Stimulated activated CD4-positive, alpha-beta T cell treated with anti-CD3 and anti-CD28 coated beads, TNF-alpha, amount 100 ng/mL, for 4 hours (primary cell): ENCODE results near the gene ROBO1.

Experiments used
- DNase-seq, 3 experiments: peaks; one replicate each; pipeline ENCODE4 v3.0.0-alpha.2; 2020; ENCODE audit warnings: low read depth in 3 of 3

Gene ROBO1

DNA sequence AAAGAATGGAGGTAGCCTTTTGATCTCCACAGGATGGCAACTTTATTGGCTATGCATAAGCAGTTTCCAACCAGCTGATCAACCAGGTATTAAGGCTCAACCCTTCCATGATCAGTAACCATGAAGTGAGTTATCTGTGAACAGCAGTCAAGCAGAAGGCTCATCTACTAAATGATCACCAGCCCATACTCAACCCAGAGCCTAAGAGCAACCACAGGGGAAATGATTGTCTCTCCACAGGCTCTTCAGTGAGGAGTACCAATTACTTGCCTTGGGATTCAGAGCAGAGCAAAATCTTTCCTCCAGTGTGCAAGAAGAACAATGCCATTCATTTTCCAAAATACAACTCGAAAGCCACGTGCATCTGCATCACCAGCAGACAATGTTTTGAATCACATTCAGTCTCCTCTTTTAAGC lies 754.8 kb downstream of the ROBO1 start:
- DNase-seq = no peak

DNA sequence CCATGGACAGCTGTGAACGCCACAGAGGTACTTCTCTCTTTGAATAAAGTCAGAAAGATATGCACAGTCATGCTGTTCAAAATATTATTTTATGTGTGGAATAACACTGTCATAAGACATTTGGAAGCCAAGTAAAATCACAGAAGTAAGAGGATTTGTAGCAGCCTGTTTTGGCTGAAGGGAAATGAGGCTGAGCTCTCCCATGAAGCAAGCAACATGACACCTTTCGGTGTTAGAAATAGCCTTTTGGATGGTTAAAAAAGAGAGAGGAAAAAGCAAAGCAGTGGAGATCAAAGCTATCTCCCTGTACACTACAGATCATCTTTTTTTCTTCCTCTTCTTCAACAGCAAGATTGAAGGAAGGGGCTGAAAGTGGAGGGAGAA lies 755.3 kb downstream of the ROBO1 start:
- no peak for DNase-seq

DNA sequence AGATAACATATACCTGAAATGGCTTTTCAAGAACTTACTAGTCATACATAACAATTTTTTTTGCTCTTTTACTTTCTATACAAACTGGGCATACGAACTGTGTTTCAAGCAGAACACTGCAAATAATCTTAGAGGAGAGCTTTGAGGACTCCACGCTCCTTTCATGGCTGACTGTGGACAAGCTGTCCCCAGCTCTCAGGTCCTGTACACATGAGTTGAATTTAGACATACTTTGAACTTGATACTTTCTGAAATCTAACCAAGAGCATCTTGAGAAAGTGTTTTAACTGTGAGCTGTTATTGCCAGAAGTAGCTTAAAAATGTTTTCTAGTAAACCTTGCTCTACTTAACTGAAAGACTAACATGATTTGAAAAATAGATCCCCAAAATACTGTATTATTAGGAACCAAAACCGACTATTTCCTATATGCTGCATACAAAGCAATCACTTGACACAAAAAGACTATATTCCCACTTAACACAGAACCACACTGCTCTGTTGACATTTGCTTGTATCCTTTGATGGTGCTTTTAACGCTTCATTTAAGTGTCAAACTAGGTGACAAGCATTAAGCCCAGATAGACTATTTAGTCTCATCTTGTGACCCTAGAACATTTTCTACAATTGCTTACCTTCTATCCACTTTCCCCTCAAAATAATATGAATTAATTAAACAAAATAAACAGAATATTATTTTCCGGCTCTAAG lies 755.8 kb downstream of the ROBO1 start:
- no peak for DNase-seq

DNA sequence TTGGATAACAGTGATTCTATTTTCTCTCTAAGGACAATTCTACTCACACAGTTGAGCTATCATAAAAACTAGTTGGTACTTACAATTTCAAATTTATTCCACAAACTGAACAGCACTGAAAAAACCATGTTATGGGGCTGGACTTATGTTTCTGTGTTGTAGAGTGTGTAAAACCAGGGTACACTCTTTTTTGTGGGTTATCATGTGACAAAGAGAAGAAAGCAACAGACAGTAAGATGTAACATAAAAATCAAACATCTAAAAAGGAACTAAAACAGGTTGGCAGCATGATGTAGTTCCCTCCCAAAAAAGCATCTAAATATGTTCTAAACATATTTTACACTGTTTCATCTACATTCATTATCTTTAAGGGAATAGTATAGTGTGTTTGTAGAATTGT lies 757.9 kb downstream of the ROBO1 start:
- no peak for DNase-seq

DNA sequence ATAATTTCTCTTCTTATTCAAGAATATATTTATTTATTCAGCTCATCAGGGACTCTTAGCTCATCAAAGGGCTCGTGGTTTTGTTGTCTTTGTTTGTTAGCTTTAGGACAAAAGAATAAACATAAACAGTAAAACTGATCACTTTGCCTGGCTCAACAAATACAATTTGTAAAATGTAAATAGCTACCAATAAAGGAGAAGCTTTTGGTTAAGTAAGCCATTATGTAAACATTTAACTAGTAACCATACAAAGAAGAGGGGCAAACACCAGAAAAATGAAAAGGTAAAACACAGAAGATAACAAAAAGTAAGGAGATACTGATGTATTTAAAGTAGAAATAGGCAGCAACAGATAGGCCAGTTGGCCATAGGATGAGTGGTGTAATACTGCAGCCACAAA lies 761.7 kb downstream of the ROBO1 start:
- DNase-seq = no peak

DNA sequence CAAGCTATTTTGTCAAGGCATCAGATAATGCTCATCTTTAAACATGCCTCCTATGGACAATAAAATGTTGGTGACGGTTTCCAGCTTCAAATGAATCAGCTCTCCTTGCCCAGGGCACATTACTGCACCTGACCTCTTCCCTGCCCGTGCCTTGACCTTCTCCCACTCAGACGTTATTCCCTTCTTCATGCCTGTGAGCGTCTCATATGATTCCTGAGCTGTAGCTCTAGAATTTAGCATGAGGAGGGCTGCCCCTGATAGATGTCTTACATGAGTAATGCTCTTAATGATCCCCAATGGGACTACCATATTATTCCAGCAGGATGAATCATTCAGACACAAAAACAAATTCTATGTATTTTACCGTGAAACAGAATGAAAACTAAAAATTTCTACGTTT lies 762.7 kb downstream of the ROBO1 start:
- no peak for DNase-seq

DNA sequence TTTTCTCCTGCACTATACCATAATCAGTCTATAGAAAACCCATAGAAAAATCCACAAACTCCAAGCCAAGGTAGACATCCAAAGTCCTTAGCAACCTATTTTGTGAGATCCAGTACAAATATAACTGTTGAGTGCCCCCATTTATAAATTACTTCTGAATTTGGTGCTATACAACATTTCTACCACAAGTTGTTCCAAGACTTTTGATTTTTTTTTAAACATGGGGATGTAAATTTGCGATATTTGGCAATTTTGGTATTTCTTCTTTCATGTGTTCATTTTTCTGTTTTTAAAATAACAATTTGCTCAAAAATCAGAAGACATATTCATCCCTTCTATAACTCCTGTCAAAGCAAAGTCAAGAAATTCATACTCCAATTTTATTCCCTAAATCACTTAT lies 763.8 kb downstream of the ROBO1 start:
- DNase-seq = no peak

DNA sequence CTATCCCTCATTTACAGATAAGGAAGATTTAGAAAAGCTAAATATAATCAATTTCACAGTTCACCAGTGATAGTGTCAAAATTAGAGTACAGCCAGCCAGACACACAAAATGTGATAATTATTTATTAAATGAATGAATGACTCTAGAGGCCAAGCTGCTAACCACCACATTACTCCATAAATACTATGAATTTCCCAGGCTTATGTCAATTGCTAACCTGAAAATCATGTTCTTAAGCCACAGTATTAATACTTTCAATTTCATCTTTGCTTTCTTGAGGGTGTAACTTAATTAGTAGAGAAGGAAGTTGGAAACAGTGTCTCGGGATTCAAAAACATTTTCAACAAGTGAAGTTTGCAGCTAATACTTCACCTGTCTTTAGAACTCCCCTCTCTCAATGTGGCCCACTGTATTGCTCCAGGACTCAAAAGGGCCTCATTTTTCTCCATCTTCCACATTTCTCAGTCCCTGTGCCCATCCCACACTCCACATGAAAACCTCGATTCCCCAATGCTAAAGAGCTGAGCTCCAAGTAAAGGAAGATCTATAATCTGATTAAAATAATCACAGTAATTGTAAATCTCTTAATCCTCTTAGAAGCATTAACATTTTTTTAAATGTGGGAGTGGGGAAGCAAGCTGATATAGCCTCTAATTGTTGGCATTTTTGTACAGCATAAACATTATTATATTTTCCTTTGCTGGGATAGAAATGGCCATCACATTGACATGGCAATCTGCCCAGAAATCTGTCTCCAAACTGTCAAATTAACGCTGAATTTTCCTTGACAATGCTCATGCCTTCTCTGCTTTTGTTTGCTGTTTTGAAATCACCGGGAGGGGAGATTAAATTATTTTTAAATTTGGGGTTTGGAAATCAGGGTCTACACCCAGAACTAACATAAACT lies 765.1 kb downstream of the ROBO1 start:
- DNase-seq = no peak

DNA sequence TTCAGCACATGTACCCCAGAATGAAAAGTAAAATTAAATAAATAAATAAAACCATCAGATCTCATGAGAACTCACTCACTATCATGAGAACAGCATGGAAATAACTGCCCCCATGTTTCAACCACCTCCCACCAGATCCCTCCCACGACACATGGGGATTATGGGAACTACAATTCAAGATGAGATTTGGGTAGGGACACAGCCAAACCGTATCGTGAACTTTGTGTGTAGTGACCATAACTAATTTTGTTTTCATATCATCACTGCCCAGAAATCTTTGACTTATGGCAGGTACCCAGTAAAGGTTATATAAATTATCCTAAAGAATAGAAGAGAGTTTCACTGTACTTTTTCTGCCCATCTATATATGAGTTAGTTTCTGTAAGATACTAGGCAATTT lies 766.5 kb downstream of the ROBO1 start:
- no peak for DNase-seq

DNA sequence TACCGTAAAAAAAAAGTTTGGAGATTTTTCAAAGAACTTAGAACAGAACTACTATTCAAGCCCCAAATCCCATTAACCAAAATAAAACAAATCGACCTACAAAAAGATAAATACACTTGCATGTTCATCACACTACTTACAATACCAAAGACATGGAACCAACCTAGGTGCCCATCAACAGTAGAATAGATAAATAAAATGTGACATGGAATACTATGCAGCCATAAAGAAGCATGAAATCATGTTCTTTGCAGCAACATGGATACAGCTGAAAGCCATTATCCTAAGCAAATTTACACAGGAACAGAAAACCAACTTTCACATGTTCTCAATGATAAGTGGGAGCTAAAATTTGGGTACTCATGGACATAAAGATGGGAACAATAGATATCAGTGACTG lies 768.7 kb downstream of the ROBO1 start:
- DNase-seq = no peak

DNA sequence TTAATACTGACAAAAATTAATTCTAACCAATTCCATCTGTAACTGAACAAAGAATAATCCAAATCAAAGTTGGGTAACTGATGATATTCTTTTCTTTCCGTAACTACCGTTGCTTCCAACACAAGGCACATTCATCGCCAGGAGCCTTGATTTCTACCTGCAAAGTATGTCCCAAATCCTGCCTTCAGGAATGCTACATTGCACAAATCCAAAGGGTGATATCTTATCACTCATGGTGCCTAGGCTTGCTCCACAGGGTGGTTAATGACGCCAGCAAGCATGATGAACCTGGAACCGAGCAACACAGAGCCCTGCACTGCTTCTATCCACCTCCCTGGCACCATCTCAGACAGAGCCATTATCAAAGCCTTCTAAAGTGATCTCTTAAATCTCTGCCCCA lies 772.7 kb downstream of the ROBO1 start:
- no peak for DNase-seq

DNA sequence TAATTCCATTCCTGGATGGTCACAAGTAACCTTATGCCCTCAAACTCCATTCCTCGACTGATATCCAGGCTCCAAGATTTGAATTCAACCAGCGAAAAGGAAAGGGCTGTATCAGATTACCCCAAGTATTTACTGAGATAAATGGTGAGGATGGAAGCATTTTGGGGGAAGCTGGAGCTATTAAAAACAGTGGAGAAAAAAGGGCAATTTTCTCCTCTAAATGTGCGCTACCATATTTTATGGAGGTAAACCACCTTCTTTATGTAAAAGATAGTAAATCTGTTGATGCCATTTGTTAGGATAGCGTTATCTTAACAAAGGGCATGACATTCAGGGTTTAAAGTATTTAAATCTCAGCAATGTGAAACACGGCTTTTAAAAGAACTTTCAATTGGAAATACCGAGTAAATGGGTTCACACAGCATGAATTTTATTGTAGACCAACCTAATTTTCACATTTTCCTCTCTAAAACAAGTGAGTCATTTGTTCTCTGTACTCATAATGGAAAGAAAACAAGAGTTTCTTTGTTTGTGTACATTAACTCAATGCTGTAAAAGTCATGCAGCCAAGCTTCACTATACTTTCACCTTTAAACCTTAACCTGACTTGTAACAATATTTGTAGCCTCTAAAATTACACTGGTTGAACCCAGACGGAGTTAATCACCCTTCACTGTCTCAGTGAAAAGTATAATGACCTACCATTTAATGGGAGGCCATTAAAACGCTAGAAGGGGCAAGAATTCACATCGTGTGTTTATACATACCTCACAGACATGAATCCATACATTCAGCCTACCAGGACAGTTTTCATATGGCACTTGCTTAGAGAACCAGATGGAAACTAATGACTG lies 773.4 kb downstream of the ROBO1 start:
- no peak for DNase-seq

DNA sequence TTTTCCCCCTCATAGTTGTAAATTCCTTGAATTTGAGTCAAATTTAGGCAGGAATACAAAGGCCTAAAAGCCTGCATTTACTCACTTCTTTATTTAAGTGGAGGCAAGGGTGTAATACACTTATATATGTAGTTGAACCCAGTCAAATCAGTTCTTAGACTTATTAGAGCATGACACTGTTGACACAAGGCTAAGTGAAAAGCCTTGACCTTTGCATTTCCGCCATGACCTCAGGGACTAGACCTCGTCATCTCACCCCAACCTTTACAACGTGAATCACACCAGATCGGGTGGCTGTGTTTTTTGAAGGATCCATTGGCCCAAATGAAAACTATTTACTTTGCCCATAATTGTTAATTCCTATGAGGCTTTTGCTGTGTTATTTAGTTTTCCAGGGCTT lies 774.4 kb downstream of the ROBO1 start:
- no peak for DNase-seq

DNA sequence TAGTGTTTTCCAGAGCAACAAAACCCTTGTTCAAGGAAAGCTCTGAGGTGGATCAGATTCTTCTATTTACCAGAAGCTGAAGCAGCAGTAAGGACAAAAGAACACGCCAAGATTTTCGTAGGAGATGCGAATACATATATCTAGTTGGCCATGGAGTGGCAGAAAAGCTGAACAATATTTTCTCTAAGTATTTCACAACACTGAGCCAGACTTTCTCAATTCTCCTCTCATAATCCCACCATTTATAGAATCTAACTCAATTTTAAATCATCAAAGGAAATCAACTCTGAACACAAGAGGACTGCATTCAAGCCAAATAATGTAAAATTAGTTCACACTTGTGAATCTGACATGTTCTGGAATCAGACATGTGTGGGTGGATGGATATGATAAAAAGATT lies 775.0 kb downstream of the ROBO1 start:
- DNase-seq = no peak

DNA sequence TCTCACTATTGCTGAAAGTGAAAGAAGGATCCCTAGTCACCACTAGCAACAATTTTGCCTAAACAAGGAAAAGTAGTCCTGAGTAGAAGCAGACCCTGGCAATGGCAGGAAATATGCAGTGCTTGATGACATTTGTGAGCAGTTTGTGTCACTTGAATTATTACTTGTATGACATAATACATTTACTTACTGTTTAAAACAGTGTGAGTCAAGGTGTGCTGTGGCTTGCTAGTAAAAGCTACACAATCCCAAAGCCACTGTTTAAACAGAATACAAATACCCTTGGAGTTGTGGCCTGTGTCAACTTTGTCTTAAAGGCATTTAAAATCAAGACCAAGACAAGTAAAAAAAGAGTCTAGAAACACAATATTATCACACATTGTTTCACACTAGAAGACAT lies 775.4 kb downstream of the ROBO1 start:
- DNase-seq = no peak

DNA sequence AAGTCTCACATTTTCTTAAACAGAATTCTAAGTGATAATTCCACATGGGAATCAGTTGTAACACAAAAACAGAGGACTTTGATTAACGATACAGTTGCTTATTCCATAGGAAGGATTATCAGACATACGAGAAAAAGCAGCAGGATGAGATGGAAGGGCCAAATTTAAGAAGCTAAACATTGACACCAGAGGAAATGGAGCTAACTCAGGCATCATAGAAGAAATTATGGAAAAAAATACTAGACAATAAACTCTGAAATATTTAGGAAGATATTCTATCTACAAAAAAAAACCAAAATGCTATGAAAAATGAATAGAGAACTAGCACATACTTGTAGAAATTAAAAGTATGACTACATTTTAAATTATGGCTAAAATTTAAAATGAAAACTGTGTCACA lies 776.1 kb downstream of the ROBO1 start:
- no peak for DNase-seq

DNA sequence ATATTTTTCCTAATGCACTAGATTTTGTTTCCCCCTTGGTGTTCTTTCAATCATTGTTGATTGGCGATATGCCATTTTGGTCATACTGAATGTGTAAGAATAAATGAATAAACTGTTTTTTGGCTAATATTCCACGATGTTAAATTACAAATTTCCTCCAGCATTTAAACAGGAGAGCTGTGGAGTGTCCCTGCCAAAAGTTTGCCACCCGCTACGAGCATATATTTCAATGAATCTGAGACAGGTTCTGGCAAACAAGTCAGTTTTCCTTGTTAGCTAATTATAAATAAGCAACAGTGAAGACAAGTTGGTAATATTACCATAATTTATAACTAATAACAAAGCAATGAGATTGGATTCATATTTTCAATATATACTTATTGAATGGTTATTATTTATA lies 777.6 kb downstream of the ROBO1 start:
- DNase-seq = no peak

DNA sequence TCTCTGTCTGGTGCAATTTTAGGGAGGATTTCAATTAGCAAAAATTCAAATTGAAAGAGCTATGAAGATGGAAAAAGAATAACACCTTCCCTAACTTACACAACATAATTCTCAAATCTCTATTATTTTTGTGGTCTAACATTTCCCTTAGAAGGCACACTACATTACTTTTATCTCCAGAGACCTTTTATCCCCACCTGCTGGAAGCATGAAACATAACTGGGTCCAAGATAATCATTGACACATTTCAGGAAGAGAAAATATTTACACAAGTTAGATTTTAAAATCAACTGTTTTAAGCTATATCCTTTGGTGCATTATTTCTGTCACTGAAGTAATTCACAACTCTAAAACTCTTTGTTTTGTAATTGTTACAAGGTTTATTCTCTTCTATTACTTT lies 779.5 kb downstream of the ROBO1 start:
- DNase-seq = no peak

DNA sequence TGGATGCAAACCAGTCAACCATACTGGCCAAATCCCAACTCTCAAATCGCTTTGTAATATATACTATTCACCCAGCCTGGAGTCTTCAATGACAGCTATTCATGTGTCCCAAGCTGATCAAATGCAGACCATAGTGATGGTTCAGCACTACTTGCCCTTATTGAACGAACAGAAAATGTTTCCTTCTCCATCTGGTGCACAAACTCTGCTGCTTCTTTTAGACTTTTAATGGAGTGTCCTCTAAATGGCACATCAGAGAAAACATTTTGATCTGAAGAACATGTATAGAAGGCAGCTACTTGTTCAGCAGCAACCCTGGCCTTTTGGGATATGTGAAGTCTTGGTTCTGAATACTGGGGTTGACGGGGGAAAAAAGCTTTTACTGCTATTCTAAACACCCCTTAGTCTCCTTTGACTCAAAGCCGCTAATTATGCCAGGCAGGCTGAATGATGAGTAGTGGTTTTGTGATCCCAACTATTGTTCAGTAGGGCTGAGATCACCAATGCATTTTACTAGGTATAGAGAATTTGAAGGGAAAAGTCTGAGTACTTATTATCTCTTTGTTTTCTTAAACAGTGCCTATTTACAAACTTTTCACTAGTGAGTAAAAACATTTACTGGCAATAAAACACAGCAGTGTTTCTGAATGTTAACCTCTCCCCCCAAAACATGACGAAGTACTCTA lies 781.2 kb downstream of the ROBO1 start:
- DNase-seq = no peak

DNA sequence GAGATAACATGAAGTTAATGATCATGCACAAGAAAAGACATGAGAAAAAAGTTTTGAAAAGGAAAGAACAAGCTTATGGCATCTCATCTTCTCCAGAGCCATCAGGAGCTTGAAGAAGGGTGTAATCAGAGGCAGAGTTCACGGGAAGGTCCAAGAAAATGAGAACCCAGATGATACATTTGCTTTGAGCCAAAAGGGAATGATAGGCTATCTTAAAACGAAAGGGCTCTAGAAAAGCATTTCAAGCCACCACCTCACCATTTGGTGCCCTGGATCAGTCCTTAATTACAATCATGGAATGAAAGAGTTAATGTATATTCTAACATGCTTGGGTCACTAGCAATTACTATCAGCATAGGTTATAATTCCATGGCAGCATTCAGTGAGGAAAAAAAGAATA lies 781.8 kb downstream of the ROBO1 start:
- no peak for DNase-seq

DNA sequence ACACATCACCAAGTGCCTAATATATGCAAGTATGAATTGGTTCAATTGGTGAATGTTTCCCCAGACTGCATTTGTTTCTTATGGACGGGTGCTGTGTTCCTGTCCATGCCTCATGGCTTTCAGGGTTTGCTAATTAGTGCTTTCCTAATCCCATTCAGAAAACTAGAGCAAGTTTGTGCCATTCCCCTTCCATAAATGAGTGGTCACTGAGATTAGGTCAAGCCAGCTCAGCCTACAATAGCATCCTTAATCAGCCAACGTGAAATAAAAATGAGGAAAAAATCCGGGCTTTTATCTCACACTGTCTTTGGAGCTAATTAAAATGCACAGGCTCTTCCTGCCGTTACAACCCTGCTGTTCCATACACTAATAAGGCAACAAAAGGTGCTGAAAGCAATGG lies 788.8 kb downstream of the ROBO1 start:
- DNase-seq = no peak

DNA sequence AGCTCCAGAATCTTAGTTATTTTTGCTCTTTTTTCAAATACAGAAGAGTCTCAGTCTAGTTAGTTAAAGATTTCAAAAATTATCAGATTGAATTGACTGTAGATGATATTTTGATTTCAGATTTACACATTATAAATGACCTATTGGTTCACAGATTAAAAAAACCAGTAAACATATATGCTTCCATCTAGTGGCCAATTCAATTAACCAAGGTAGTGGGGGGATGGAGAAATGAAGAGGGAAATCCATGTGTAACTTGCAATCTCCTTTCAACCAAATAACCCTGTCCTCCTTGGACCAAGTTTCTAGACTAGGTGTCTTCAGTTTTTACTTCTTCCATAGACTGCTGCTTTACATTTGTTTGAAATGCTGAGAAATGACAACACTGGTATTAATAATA lies 789.8 kb downstream of the ROBO1 start:
- DNase-seq = no peak
